ENCODE measurements around the gene MPRIP.
"Not testable (repeated sequence)": the region's sequence is repeated elsewhere in the genome, so short reads cannot be mapped to it uniquely, and the experiment has no call there.

MPRIP gene

GRCh38 chr17:17191346-17191792 lies 149.1 kb downstream of the MPRIP start:
- Mint-ChIP-seq H3K4me3 (no peak overlapping the region), H3K27ac (peak overlapping the region; percentile 42), H3K4me1 (peaks cover 7% of the 10 kb centered on the region), H3K36me3 (ENCODE audit: low read depth) (peaks cover 21% of the 10 kb centered on the region), H3K9me3 (no peaks in the 10 kb centered on the region), H3K27me3 (ENCODE audit: low read depth, poor library complexity) (peaks cover 3% of the 10 kb centered on the region)
- DNase-seq, result no peak
- TF ChIP-seq CTCF (IDR thresholded peaks at IDR 0.05), result no peak

- no peaks in the 10 kb centered on the region for H3K9me3 Mint-ChIP-seq
- no peak overlapping the region for H3K4me3 Mint-ChIP-seq
- peaks cover 6% of the 10 kb centered on the region for H3K4me1 Mint-ChIP-seq
- H3K27me3 Mint-ChIP-seq (ENCODE audit: low read depth, poor library complexity), result peaks cover 3% of the 10 kb centered on the region
- H3K27ac Mint-ChIP-seq, result no peak overlapping the region
- H3K36me3 Mint-ChIP-seq (ENCODE audit: low read depth), result peaks cover 21% of the 10 kb centered on the region
- DNase-seq, result no peak
- no peak for TF ChIP-seq CTCF (IDR thresholded peaks at IDR 0.05)
Observed at GRCh38 chr17:17191961-17192381, 149.7 kb downstream of the MPRIP start.

- H3K36me3 Mint-ChIP-seq (ENCODE audit: low read depth); H3K4me3 Mint-ChIP-seq; DNase-seq; H3K9me3 Mint-ChIP-seq; H3K27me3 Mint-ChIP-seq (ENCODE audit: low read depth, poor library complexity); H3K27ac Mint-ChIP-seq: not testable (repeated sequence)
- peaks cover 20% of the 10 kb centered on the region for H3K4me1 Mint-ChIP-seq
Observed at GRCh38 chr17:17195466-17195865, 153.2 kb downstream of the MPRIP start.

DNA sequence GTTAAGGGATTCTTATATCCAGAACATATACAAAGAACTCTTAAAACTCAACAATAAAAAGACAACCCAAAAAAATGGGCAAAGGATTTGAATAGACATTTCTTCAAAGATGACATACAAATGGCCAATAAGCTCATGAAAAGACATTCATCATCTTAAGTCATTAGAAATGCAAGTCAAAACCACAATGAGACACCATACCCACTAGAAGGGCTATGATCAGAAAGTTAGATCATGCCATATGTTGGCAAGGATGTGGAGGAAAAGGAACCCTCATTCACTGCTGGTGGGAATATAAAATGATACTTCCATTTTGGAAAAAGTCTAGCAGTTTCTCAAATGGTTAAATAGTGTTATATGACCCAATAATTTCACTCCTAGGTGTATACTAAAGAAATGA lies 154.5 kb downstream of the MPRIP start:
- no peak overlapping the region for H3K4me3 Mint-ChIP-seq

GRCh38 chr17:17198281-17198680 lies 156.0 kb downstream of the MPRIP start:
- Mint-ChIP-seq H3K4me3 (no peak overlapping the region), H3K27ac (no peak overlapping the region), H3K4me1 (peaks cover 26% of the 10 kb centered on the region), H3K9me3 (no peaks in the 10 kb centered on the region), H3K27me3 (ENCODE audit: low read depth, poor library complexity) (peaks cover 3% of the 10 kb centered on the region), H3K36me3 (ENCODE audit: low read depth) (no peaks in the 10 kb centered on the region)
- DNase-seq, result no peak
- TF ChIP-seq CTCF (IDR thresholded peaks at IDR 0.05), result no peak

More for the DNA sequence above, 154.5 kb downstream of the MPRIP start:
- DNase-seq, result no peak
- Mint-ChIP-seq H3K27me3 (ENCODE audit: low read depth, poor library complexity) (peaks cover 3% of the 10 kb centered on the region), H3K4me1 (peaks cover 26% of the 10 kb centered on the region), H3K9me3 (no peaks in the 10 kb centered on the region), H3K36me3 (ENCODE audit: low read depth) (no peaks in the 10 kb centered on the region), H3K27ac (no peak overlapping the region)
- no peak for TF ChIP-seq CTCF (IDR thresholded peaks at IDR 0.05)

DNA sequence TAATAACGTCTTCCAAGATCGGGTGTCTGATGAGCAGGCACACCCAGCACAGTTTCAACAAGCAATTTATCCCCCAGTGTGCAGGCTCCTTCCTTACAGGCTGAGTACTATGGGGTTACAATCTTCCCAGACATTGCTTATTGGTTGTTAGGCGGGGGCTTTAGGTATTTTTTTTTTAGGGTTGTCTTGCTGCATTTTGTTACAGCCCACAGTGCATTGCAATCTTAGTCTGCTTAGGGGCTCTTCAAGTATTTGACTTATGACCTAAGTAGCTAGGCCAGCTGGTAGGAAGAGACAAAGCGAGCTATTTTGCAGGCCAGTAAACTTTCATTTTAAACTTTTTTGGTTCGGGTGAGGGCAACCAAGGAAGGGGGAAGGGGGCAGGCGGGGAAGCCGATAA lies 158.1 kb downstream of the MPRIP start:
- no peak overlapping the region for H3K4me3 Mint-ChIP-seq
- H3K27ac Mint-ChIP-seq, result peak overlapping the region; percentile 62

More for the DNA sequence above, 158.1 kb downstream of the MPRIP start:
- DNase-seq, result no peak
- peaks cover 9% of the 10 kb centered on the region for H3K27me3 Mint-ChIP-seq (ENCODE audit: low read depth, poor library complexity)
- no peak for TF ChIP-seq CTCF (IDR thresholded peaks at IDR 0.05)
- H3K36me3 Mint-ChIP-seq (ENCODE audit: low read depth), result no peaks in the 10 kb centered on the region
- H3K9me3 Mint-ChIP-seq, result no peaks in the 10 kb centered on the region
- peaks cover 26% of the 10 kb centered on the region for H3K4me1 Mint-ChIP-seq
